ENCODE measurements around the gene NPHP4.

The NPHP4 gene

GRCh38 chr1:5959667-5960230 lies 32.5 kb downstream of the NPHP4 start:
- H3K9me3 ChIP-seq (ENCODE audit: control insufficient read depth in 1 of 2, low read length in 2 of 2) = no peaks in the 10 kb centered on the region
- peaks cover 11 to 66% of the 10 kb centered on the region in 2 donors for H3K36me3 ChIP-seq (ENCODE audit: control insufficient read depth in 1 of 2, insufficient read depth in 2 of 2, low read length in 2 of 2)
- H3K27ac ChIP-seq (ENCODE audit: low read length) = no peak overlapping the region
- no peaks in the 10 kb centered on the region for H3K4me1 ChIP-seq (ENCODE audit: control insufficient read depth in 1 of 2, insufficient read depth in 2 of 2, low read length in 2 of 2)
- H3K27me3 ChIP-seq (ENCODE audit: low read depth, low read length) = no peaks in the 10 kb centered on the region
- no peak overlapping the region for H3K4me3 ChIP-seq (ENCODE audit: low read depth in 1 of 2, low read length in 2 of 2)

- Histone ChIP-seq H3K4me3 (ENCODE audit: low read depth in 1 of 2, low read length in 2 of 2) (no peak overlapping the region), H3K4me1 (ENCODE audit: control insufficient read depth in 1 of 2, insufficient read depth in 2 of 2, low read length in 2 of 2) (no peaks in the 10 kb centered on the region), H3K27ac (ENCODE audit: low read length) (no peak overlapping the region), H3K27me3 (ENCODE audit: low read depth, low read length) (no peaks in the 10 kb centered on the region), H3K36me3 (ENCODE audit: control insufficient read depth in 1 of 2, insufficient read depth in 2 of 2, low read length in 2 of 2) (peaks cover 11 to 65% of the 10 kb centered on the region in 2 donors), H3K9me3 (ENCODE audit: control insufficient read depth in 1 of 2, low read length in 2 of 2) (no peaks in the 10 kb centered on the region)
Measured at GRCh38 chr1:5959087-5959486, 33.1 kb downstream of the NPHP4 start.

- Histone ChIP-seq H3K27me3 (ENCODE audit: low read depth, low read length) (no peaks in the 10 kb centered on the region), H3K9me3 (ENCODE audit: control insufficient read depth in 1 of 2, low read length in 2 of 2) (no peaks in the 10 kb centered on the region), H3K36me3 (ENCODE audit: control insufficient read depth in 1 of 2, insufficient read depth in 2 of 2, low read length in 2 of 2) (peaks cover 11 to 54% of the 10 kb centered on the region in 2 donors), H3K4me1 (ENCODE audit: control insufficient read depth in 1 of 2, insufficient read depth in 2 of 2, low read length in 2 of 2) (no peaks in the 10 kb centered on the region), H3K4me3 (ENCODE audit: low read depth in 1 of 2, low read length in 2 of 2) (no peak overlapping the region), H3K27ac (ENCODE audit: low read length) (no peak overlapping the region)
Measured at GRCh38 chr1:5956022-5956830, 36.0 kb downstream of the NPHP4 start.

GRCh38 chr1:5955479-5955977 lies 36.7 kb downstream of the NPHP4 start:
- Histone ChIP-seq H3K9me3 (ENCODE audit: control insufficient read depth in 1 of 2, low read length in 2 of 2) (no peaks in the 10 kb centered on the region), H3K4me1 (ENCODE audit: control insufficient read depth in 1 of 2, insufficient read depth in 2 of 2, low read length in 2 of 2) (no peaks in the 10 kb centered on the region), H3K36me3 (ENCODE audit: control insufficient read depth in 1 of 2, insufficient read depth in 2 of 2, low read length in 2 of 2) (peaks cover 11 to 47% of the 10 kb centered on the region in 2 donors), H3K27ac (ENCODE audit: low read length) (no peak overlapping the region), H3K4me3 (ENCODE audit: low read depth in 1 of 2, low read length in 2 of 2) (no peak overlapping the region), H3K27me3 (ENCODE audit: low read depth, low read length) (no peaks in the 10 kb centered on the region)

GRCh38 chr1:5954964-5955363 lies 37.3 kb downstream of the NPHP4 start:
- Histone ChIP-seq H3K27ac (ENCODE audit: low read length) (no peak overlapping the region), H3K4me3 (ENCODE audit: low read depth in 1 of 2, low read length in 2 of 2) (no peak overlapping the region), H3K4me1 (ENCODE audit: control insufficient read depth in 1 of 2, insufficient read depth in 2 of 2, low read length in 2 of 2) (no peaks in the 10 kb centered on the region), H3K9me3 (ENCODE audit: control insufficient read depth in 1 of 2, low read length in 2 of 2) (no peaks in the 10 kb centered on the region), H3K36me3 (ENCODE audit: control insufficient read depth in 1 of 2, insufficient read depth in 2 of 2, low read length in 2 of 2) (peaks cover 11 to 41% of the 10 kb centered on the region in 2 donors), H3K27me3 (ENCODE audit: low read depth, low read length) (no peaks in the 10 kb centered on the region)

GRCh38 chr1:5953386-5953785 lies 38.8 kb downstream of the NPHP4 start:
- no peaks in the 10 kb centered on the region for H3K9me3 ChIP-seq (ENCODE audit: control insufficient read depth in 1 of 2, low read length in 2 of 2)
- no peak overlapping the region for H3K27ac ChIP-seq (ENCODE audit: low read length)
- no peak overlapping the region for H3K4me3 ChIP-seq (ENCODE audit: low read depth in 1 of 2, low read length in 2 of 2)
- no peaks in the 10 kb centered on the region for H3K27me3 ChIP-seq (ENCODE audit: low read depth, low read length)
- H3K36me3 ChIP-seq (ENCODE audit: control insufficient read depth in 1 of 2, insufficient read depth in 2 of 2, low read length in 2 of 2) = peaks cover 11 to 34% of the 10 kb centered on the region in 2 donors
- no peaks in the 10 kb centered on the region for H3K4me1 ChIP-seq (ENCODE audit: control insufficient read depth in 1 of 2, insufficient read depth in 2 of 2, low read length in 2 of 2)

- Histone ChIP-seq H3K27ac (ENCODE audit: low read length) (no peak overlapping the region), H3K27me3 (ENCODE audit: low read depth, low read length) (no peaks in the 10 kb centered on the region), H3K36me3 (ENCODE audit: control insufficient read depth in 1 of 2, insufficient read depth in 2 of 2, low read length in 2 of 2) (peaks cover 10 to 38% of the 10 kb centered on the region in 2 donors), H3K4me1 (ENCODE audit: control insufficient read depth in 1 of 2, insufficient read depth in 2 of 2, low read length in 2 of 2) (no peaks in the 10 kb centered on the region), H3K9me3 (ENCODE audit: control insufficient read depth in 1 of 2, low read length in 2 of 2) (no peaks in the 10 kb centered on the region), H3K4me3 (ENCODE audit: low read depth in 1 of 2, low read length in 2 of 2) (no peak overlapping the region)
Measured at GRCh38 chr1:5951846-5952410, 40.3 kb downstream of the NPHP4 start.

GRCh38 chr1:5950994-5951785 lies 41.0 kb downstream of the NPHP4 start:
- no peaks in the 10 kb centered on the region for H3K9me3 ChIP-seq (ENCODE audit: control insufficient read depth in 1 of 2, low read length in 2 of 2)
- H3K4me3 ChIP-seq (ENCODE audit: low read depth in 1 of 2, low read length in 2 of 2) = no peak overlapping the region
- no peaks in the 10 kb centered on the region for H3K27me3 ChIP-seq (ENCODE audit: low read depth, low read length)
- peaks cover 13 to 37% of the 10 kb centered on the region in 2 donors for H3K36me3 ChIP-seq (ENCODE audit: control insufficient read depth in 1 of 2, insufficient read depth in 2 of 2, low read length in 2 of 2)
- H3K27ac ChIP-seq (ENCODE audit: low read length) = no peak overlapping the region
- no peaks in the 10 kb centered on the region for H3K4me1 ChIP-seq (ENCODE audit: control insufficient read depth in 1 of 2, insufficient read depth in 2 of 2, low read length in 2 of 2)

GRCh38 chr1:5950201-5950895 lies 41.9 kb downstream of the NPHP4 start:
- Histone ChIP-seq H3K27ac (ENCODE audit: low read length) (no peak overlapping the region), H3K4me3 (ENCODE audit: low read depth in 1 of 2, low read length in 2 of 2) (no peak overlapping the region), H3K27me3 (ENCODE audit: low read depth, low read length) (no peaks in the 10 kb centered on the region), H3K36me3 (ENCODE audit: control insufficient read depth in 1 of 2, insufficient read depth in 2 of 2, low read length in 2 of 2) (peaks cover 13 to 33% of the 10 kb centered on the region in 2 donors), H3K4me1 (ENCODE audit: control insufficient read depth in 1 of 2, insufficient read depth in 2 of 2, low read length in 2 of 2) (no peaks in the 10 kb centered on the region), H3K9me3 (ENCODE audit: control insufficient read depth in 1 of 2, low read length in 2 of 2) (no peaks in the 10 kb centered on the region)

- Histone ChIP-seq H3K9me3 (ENCODE audit: control insufficient read depth in 1 of 2, low read length in 2 of 2) (no peaks in the 10 kb centered on the region), H3K4me1 (ENCODE audit: control insufficient read depth in 1 of 2, insufficient read depth in 2 of 2, low read length in 2 of 2) (no peaks in the 10 kb centered on the region), H3K4me3 (ENCODE audit: low read depth in 1 of 2, low read length in 2 of 2) (no peak overlapping the region), H3K27me3 (ENCODE audit: low read depth, low read length) (no peaks in the 10 kb centered on the region), H3K27ac (ENCODE audit: low read length) (no peak overlapping the region), H3K36me3 (ENCODE audit: control insufficient read depth in 1 of 2, insufficient read depth in 2 of 2, low read length in 2 of 2) (peaks cover 14 to 30% of the 10 kb centered on the region in 2 donors)
Measured at GRCh38 chr1:5949761-5950100, 42.5 kb downstream of the NPHP4 start.

Data from muscle layer of duodenum (tissue), 2 donors.